SH-SY5Y (cell line): ENCODE measurements around the gene FBXL7.

Experiments used
- GATA2 ChIP-seq: IDR thresholded peaks from 2 replicates; pipeline ENCODE4 v1.6.1; 2011; ENCODE audit warnings: mild to moderate bottlenecking, low read depth, low read length
- GATA3 ChIP-seq: IDR thresholded peaks from 2 replicates; pipeline ENCODE4 v1.6.1; 2011; ENCODE audit warnings: low read depth, mild to moderate bottlenecking, low read length, moderate library complexity

Gene FBXL7

GRCh38 chr5:15718421-15719179 is 218.6 kb downstream of the FBXL7 start:
- TF ChIP-seq GATA3 = no peak
- TF ChIP-seq GATA2 = no peak

- TF ChIP-seq GATA2 = peak; percentile 22; the same call in 1 of the 2 replicates
- no peak for TF ChIP-seq GATA3
Measured at GRCh38 chr5:15719784-15720183, 219.8 kb downstream of the FBXL7 start.

GRCh38 chr5:15720515-15720914 is 220.5 kb downstream of the FBXL7 start:
- TF ChIP-seq GATA3 (no peak), GATA2 (no peak)

- TF ChIP-seq GATA2 (no peak), GATA3 (no peak)
Measured at GRCh38 chr5:15722305-15722704, 222.3 kb downstream of the FBXL7 start.

- no peak for TF ChIP-seq GATA2
- TF ChIP-seq GATA3 = no peak
Measured at GRCh38 chr5:15727375-15727774, 227.4 kb downstream of the FBXL7 start.

- TF ChIP-seq GATA2 (no peak), GATA3 (no peak)
Measured at GRCh38 chr5:15728811-15729210, 228.8 kb downstream of the FBXL7 start.

- TF ChIP-seq GATA3 (no peak), GATA2 (no peak)
Measured at GRCh38 chr5:15731699-15732098, 231.7 kb downstream of the FBXL7 start.

- TF ChIP-seq GATA3 (no peak), GATA2 (no peak)
Measured at GRCh38 chr5:15734058-15734457, 234.1 kb downstream of the FBXL7 start.

GRCh38 chr5:15737036-15737821 is 237.2 kb downstream of the FBXL7 start:
- TF ChIP-seq GATA2 (peak; percentile 93), GATA3 (peak; percentile 71; the same call in 1 of the 2 replicates)

- no peak for TF ChIP-seq GATA3
- no peak for TF ChIP-seq GATA2
Measured at GRCh38 chr5:15737871-15738664, 238.1 kb downstream of the FBXL7 start.

GRCh38 chr5:15740383-15740782 is 240.4 kb downstream of the FBXL7 start:
- no peak for TF ChIP-seq GATA2

- no peak for TF ChIP-seq GATA2
- no peak for TF ChIP-seq GATA3
Measured at GRCh38 chr5:15741591-15741990, 241.6 kb downstream of the FBXL7 start.

- no peak for TF ChIP-seq GATA2
- TF ChIP-seq GATA3 = no peak
Measured at GRCh38 chr5:15746833-15747232, 246.9 kb downstream of the FBXL7 start.

GRCh38 chr5:15748266-15748665 is 248.3 kb downstream of the FBXL7 start:
- TF ChIP-seq GATA3 (no peak), GATA2 (no peak)
